ENCODE results near the gene CLCN1.

CLCN1 gene

GRCh38 chr7:143329471-143330170, 13.7 kb downstream of the CLCN1 start:
- Mint-ChIP-seq H3K4me3 (no peak overlapping the region), H3K36me3 (ENCODE audit: low read depth) (no peaks in the 10 kb centered on the region), H3K27ac (peak overlapping the region; percentile 86), H3K9me3 (no peaks in the 10 kb centered on the region), H3K27me3 (no peaks in the 10 kb centered on the region), H3K4me1 (ENCODE audit: low read depth) (peaks cover 70% of the 10 kb centered on the region)
- intact Hi-C loops (cut with micrococcal nuclease), result no loop called here

- H3K4me3 Mint-ChIP-seq, result no peak overlapping the region
Measured at GRCh38 chr7:143331179-143331801, 15.4 kb downstream of the CLCN1 start.

GRCh38 chr7:143334244-143334643, 18.3 kb downstream of the CLCN1 start:
- intact Hi-C loops (cut with micrococcal nuclease), result no loop called here
- no peak overlapping the region for H3K27ac Mint-ChIP-seq
- H3K27me3 Mint-ChIP-seq, result peaks cover 5% of the 10 kb centered on the region
- no peak overlapping the region for H3K4me3 Mint-ChIP-seq
- H3K4me1 Mint-ChIP-seq (ENCODE audit: low read depth), result peaks cover 36% of the 10 kb centered on the region
- no peaks in the 10 kb centered on the region for H3K36me3 Mint-ChIP-seq (ENCODE audit: low read depth)
- H3K9me3 Mint-ChIP-seq, result no peaks in the 10 kb centered on the region

More at GRCh38 chr7:143331179-143331801, 15.4 kb downstream of the CLCN1 start:
- intact Hi-C loops (cut with micrococcal nuclease), result no loop called here
- Mint-ChIP-seq H3K4me1 (ENCODE audit: low read depth) (peaks cover 53% of the 10 kb centered on the region), H3K9me3 (no peaks in the 10 kb centered on the region), H3K36me3 (ENCODE audit: low read depth) (no peaks in the 10 kb centered on the region), H3K27ac (peak overlapping the region; percentile 86), H3K27me3 (no peaks in the 10 kb centered on the region)

GRCh38 chr7:143337216-143337615, 21.3 kb downstream of the CLCN1 start:
- H3K4me3 Mint-ChIP-seq, result no peak overlapping the region
- peaks cover 7% of the 10 kb centered on the region for H3K27me3 Mint-ChIP-seq

GRCh38 chr7:143341842-143342241, 25.9 kb downstream of the CLCN1 start:
- peaks cover 23% of the 10 kb centered on the region for H3K4me1 Mint-ChIP-seq (ENCODE audit: low read depth)
- no peak overlapping the region for H3K4me3 Mint-ChIP-seq
- H3K27me3 Mint-ChIP-seq, result peaks cover 25% of the 10 kb centered on the region
- no peaks in the 10 kb centered on the region for H3K36me3 Mint-ChIP-seq (ENCODE audit: low read depth)
- no peaks in the 10 kb centered on the region for H3K9me3 Mint-ChIP-seq
- H3K27ac Mint-ChIP-seq, result no peak overlapping the region
- intact Hi-C loops (cut with micrococcal nuclease), result no loop called here

More at GRCh38 chr7:143337216-143337615, 21.3 kb downstream of the CLCN1 start:
- no peak overlapping the region for H3K27ac Mint-ChIP-seq
- intact Hi-C loops (cut with micrococcal nuclease), result no loop called here
- H3K9me3 Mint-ChIP-seq, result no peaks in the 10 kb centered on the region
- H3K36me3 Mint-ChIP-seq (ENCODE audit: low read depth), result no peaks in the 10 kb centered on the region
- H3K4me1 Mint-ChIP-seq (ENCODE audit: low read depth), result peaks cover 17% of the 10 kb centered on the region

DNA sequence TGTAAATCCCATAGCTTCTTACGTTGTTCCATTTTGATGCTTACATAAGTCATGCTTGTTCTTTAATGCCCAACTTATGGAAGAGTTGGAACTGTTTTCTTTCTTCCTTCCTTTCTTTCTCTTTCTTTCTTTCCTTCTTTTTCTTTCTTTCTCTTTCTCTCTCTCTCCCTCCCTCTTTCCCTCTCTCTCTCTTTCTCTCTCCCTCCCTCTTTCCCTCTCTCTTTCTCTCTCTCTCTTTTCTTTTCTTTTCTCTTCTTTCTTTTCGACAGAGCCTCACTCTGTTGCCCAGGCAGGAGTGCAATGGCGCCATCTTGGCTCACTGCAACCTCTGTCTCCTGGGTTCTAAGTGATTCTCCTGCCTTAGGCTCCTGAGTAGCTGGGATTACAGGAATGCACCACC, 27.7 kb downstream of the CLCN1 start:
- no peaks in the 10 kb centered on the region for H3K36me3 Mint-ChIP-seq (ENCODE audit: low read depth)
- H3K27ac Mint-ChIP-seq, result no peak overlapping the region
- intact Hi-C loops (cut with micrococcal nuclease), result no loop called here
- H3K4me1 Mint-ChIP-seq (ENCODE audit: low read depth), result peaks cover 25% of the 10 kb centered on the region
- peaks cover 26% of the 10 kb centered on the region for H3K27me3 Mint-ChIP-seq
- no peaks in the 10 kb centered on the region for H3K9me3 Mint-ChIP-seq
- no peak overlapping the region for H3K4me3 Mint-ChIP-seq

GRCh38 chr7:143345428-143345900, 29.6 kb downstream of the CLCN1 start:
- peaks cover 21% of the 10 kb centered on the region for H3K4me1 Mint-ChIP-seq (ENCODE audit: low read depth)
- peaks cover 21% of the 10 kb centered on the region for H3K27me3 Mint-ChIP-seq
- no peaks in the 10 kb centered on the region for H3K36me3 Mint-ChIP-seq (ENCODE audit: low read depth)
- intact Hi-C loops (cut with micrococcal nuclease), result no loop called here
- peak overlapping the region; percentile 45 for H3K27ac Mint-ChIP-seq
- H3K9me3 Mint-ChIP-seq, result no peaks in the 10 kb centered on the region
- peak overlapping the region; percentile 74 for H3K4me3 Mint-ChIP-seq

DNA sequence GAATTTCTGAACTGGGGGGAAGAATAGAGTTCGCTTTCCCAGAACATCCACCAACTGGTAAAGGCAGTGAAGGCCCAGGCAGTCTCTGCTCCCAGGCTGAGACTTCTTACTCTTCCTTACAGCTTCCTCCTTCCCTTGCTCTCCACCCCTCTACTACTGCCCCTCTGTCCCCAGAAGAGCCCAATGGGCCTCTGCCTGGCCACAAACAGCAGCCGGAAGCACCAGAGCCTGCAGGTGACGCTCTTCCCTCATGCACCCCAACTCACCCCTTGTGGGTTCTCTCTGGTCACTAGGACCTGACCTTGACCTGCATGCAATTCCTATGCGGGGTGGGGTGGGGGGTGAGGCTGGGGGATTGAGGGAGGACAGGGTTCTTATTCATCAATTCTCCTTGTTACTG, 30.1 kb downstream of the CLCN1 start:
- Mint-ChIP-seq H3K4me1 (ENCODE audit: low read depth) (peaks cover 20% of the 10 kb centered on the region), H3K27ac (peak overlapping the region; percentile 45), H3K36me3 (ENCODE audit: low read depth) (no peaks in the 10 kb centered on the region), H3K27me3 (peaks cover 21% of the 10 kb centered on the region), H3K4me3 (peak overlapping the region; percentile 74), H3K9me3 (no peaks in the 10 kb centered on the region)
- intact Hi-C loops (cut with micrococcal nuclease), result no loop called here

DNA sequence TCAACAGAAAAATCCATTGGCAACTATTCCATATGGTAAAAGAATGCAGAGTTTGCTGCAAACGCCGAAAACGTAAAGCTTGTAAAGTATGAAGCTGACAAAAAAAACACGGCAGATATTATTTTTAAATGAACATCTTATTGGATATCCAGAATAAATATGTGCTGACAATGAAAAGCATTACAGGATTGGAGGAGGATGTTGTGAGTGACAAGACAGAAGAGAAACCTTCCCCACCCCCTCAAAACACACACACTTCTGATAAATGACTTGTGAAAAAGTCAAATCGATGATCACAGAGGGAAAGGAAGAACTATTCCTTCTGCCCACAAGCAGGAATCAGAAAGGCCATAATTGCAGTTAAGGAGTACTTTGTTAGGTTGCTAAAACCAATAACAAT, 32.0 kb downstream of the CLCN1 start:
- Mint-ChIP-seq H3K36me3 (ENCODE audit: low read depth) (no peaks in the 10 kb centered on the region), H3K27me3 (peaks cover 26% of the 10 kb centered on the region), H3K4me1 (ENCODE audit: low read depth) (peaks cover 31% of the 10 kb centered on the region), H3K27ac (no peak overlapping the region), H3K4me3 (no peak overlapping the region), H3K9me3 (no peaks in the 10 kb centered on the region)
- intact Hi-C loops (cut with micrococcal nuclease), result no loop called here

DNA sequence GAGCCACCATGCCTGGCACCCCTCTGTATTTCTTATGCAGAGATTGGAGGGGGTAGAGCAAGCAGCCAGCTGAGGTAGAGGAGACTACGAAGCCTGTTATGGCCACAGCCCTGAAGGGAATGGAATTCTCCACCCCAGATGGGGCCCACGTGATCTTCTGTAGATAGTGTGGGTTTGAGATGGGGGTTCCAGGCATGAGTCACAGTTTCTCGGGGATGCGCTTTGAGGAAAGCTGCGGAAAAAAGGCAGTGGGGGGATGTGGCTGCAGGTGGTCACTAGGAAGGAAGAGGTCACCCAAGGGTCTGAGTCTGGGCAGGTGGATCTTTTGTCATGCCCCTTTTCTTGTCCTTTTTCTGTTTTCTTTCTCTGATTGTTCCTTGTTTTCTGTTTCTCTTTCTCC, 35.1 kb downstream of the CLCN1 start:
- Mint-ChIP-seq H3K4me3 (no peak overlapping the region), H3K36me3 (ENCODE audit: low read depth) (no peaks in the 10 kb centered on the region), H3K27me3 (peaks cover 25% of the 10 kb centered on the region), H3K4me1 (ENCODE audit: low read depth) (peaks cover 21% of the 10 kb centered on the region), H3K27ac (no peak overlapping the region), H3K9me3 (no peaks in the 10 kb centered on the region)
- intact Hi-C loops (cut with micrococcal nuclease), result no loop called here

- no peaks in the 10 kb centered on the region for H3K9me3 Mint-ChIP-seq
- H3K27me3 Mint-ChIP-seq, result peaks cover 20% of the 10 kb centered on the region
- intact Hi-C loops (cut with micrococcal nuclease), result no loop called here
- no peaks in the 10 kb centered on the region for H3K36me3 Mint-ChIP-seq (ENCODE audit: low read depth)
- no peak overlapping the region for H3K4me3 Mint-ChIP-seq
- H3K27ac Mint-ChIP-seq, result no peak overlapping the region
- H3K4me1 Mint-ChIP-seq (ENCODE audit: low read depth), result peaks cover 19% of the 10 kb centered on the region
Measured at GRCh38 chr7:143351574-143351973, 35.7 kb downstream of the CLCN1 start.

- no peak overlapping the region for H3K27ac Mint-ChIP-seq
- no peaks in the 10 kb centered on the region for H3K9me3 Mint-ChIP-seq
- H3K36me3 Mint-ChIP-seq (ENCODE audit: low read depth), result no peaks in the 10 kb centered on the region
- H3K4me3 Mint-ChIP-seq, result no peak overlapping the region
- intact Hi-C loops (cut with micrococcal nuclease), result no loop called here
- peaks cover 17% of the 10 kb centered on the region for H3K4me1 Mint-ChIP-seq (ENCODE audit: low read depth)
- peaks cover 18% of the 10 kb centered on the region for H3K27me3 Mint-ChIP-seq
Measured at GRCh38 chr7:143352531-143353002, 36.7 kb downstream of the CLCN1 start.

GRCh38 chr7:143354376-143354775, 38.5 kb downstream of the CLCN1 start:
- Mint-ChIP-seq H3K27ac (no peak overlapping the region), H3K36me3 (ENCODE audit: low read depth) (no peaks in the 10 kb centered on the region), H3K4me3 (no peak overlapping the region), H3K27me3 (peaks cover 25% of the 10 kb centered on the region), H3K9me3 (no peaks in the 10 kb centered on the region), H3K4me1 (ENCODE audit: low read depth) (peaks cover 21% of the 10 kb centered on the region)
- intact Hi-C loops (cut with micrococcal nuclease), result no loop called here

DNA sequence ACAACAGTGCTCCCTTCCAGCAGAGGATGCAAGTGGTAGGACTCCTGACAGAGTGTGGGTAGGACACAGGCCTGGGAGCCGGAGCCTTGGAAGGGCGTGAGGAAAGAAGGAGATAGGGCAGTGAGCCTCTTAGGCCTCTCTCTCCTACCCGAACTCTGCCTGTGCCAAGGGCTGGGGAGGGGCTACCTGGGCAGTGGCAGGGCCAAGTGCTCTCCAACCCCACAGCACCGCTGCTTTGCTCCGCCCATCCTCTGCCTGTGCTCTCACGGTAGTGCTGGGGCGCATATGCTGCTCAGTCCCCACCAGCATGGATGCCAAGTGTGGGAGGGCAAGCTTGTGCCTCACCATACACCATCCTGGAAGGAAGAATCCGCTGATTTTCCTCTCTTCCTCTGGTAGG, 39.1 kb downstream of the CLCN1 start:
- Mint-ChIP-seq H3K27ac (no peak overlapping the region), H3K4me1 (ENCODE audit: low read depth) (peaks cover 26% of the 10 kb centered on the region), H3K9me3 (no peaks in the 10 kb centered on the region), H3K36me3 (ENCODE audit: low read depth) (no peaks in the 10 kb centered on the region), H3K27me3 (peaks cover 28% of the 10 kb centered on the region), H3K4me3 (no peak overlapping the region)
- intact Hi-C loops (cut with micrococcal nuclease), result no loop called here
